ENCODE data around the gene SYT6.

The SYT6 gene

GRCh38 chr1:114154146-114154962, 685 bp upstream of the SYT6 start:
- DNase-seq: no peak

- DNase-seq: no peak
Observed at GRCh38 chr1:114152508-114153260, 985 bp downstream of the SYT6 start.

GRCh38 chr1:114152089-114152507, 1.6 kb downstream of the SYT6 start:
- no peak for DNase-seq

- no peak for DNase-seq
Observed at GRCh38 chr1:114150016-114150415, 3.7 kb downstream of the SYT6 start.

- no peak for DNase-seq
Observed at GRCh38 chr1:114149211-114149610, 4.5 kb downstream of the SYT6 start.

GRCh38 chr1:114145504-114146151, 8.0 kb downstream of the SYT6 start:
- DNase-seq: no peak

GRCh38 chr1:114144016-114144415, 9.7 kb downstream of the SYT6 start:
- no peak for DNase-seq

- DNase-seq: no peak
Observed at GRCh38 chr1:114139540-114139939, 14.1 kb downstream of the SYT6 start.

- DNase-seq: no peak
Observed at GRCh38 chr1:114137497-114137896, 16.2 kb downstream of the SYT6 start.

- DNase-seq: no peak
Observed at GRCh38 chr1:114135786-114136185, 17.9 kb downstream of the SYT6 start.

GRCh38 chr1:114134518-114134917, 19.2 kb downstream of the SYT6 start:
- DNase-seq: no peak

- DNase-seq: no peak
Observed at GRCh38 chr1:114133129-114133528, 20.5 kb downstream of the SYT6 start.

GRCh38 chr1:114131526-114132220, 22.0 kb downstream of the SYT6 start:
- no peak for DNase-seq

GRCh38 chr1:114130846-114131525, 22.7 kb downstream of the SYT6 start:
- no peak for DNase-seq

- DNase-seq: no peak
Observed at GRCh38 chr1:114130213-114130612, 23.5 kb downstream of the SYT6 start.

- no peak for DNase-seq
Observed at GRCh38 chr1:114128293-114128692, 25.4 kb downstream of the SYT6 start.

GRCh38 chr1:114126261-114127095, 27.2 kb downstream of the SYT6 start:
- peak; percentile 17 to 27 for DNase-seq

GRCh38 chr1:114124644-114125043, 29.0 kb downstream of the SYT6 start:
- DNase-seq: no peak

- no peak for DNase-seq
Observed at GRCh38 chr1:114122941-114123618, 30.6 kb downstream of the SYT6 start.

GRCh38 chr1:114118351-114118990, 35.2 kb downstream of the SYT6 start:
- DNase-seq: no peak
